Measurements from ENCODE around the gene ICE2.
A peak's percentile ranks its signal among the peaks of the same experiment; 100 is the strongest.

Gene ICE2

GRCh38 chr15:60400944-60401343 lies 78.0 kb downstream of the ICE2 start:
- peaks cover 25% of the 10 kb centered on the region for H3K27me3 Mint-ChIP-seq
- H3K27ac Mint-ChIP-seq = peak overlapping the region; percentile 28
- CTCF ChIA-PET = interaction anchor here (1.7 kb wide), 1 partner anchor 182 kb away, joined by 3 read pairs; no protein-coding TSS in a partner anchor
- H3K36me3 Mint-ChIP-seq = peaks cover 20% of the 10 kb centered on the region
- H3K4me1 Mint-ChIP-seq = peaks cover 34% of the 10 kb centered on the region
- no peaks in the 10 kb centered on the region for H3K9me3 Mint-ChIP-seq
- DNase-seq = no peak
- no peak overlapping the region for H3K4me3 Mint-ChIP-seq

GRCh38 chr15:60399931-60400330 lies 79.0 kb downstream of the ICE2 start:
- Mint-ChIP-seq H3K4me1 (peaks cover 44% of the 10 kb centered on the region), H3K36me3 (peaks cover 28% of the 10 kb centered on the region), H3K27me3 (peaks cover 25% of the 10 kb centered on the region), H3K9me3 (no peaks in the 10 kb centered on the region), H3K4me3 (no peak overlapping the region), H3K27ac (peak overlapping the region; percentile 98)
- CTCF ChIA-PET = interaction anchor here (1.1 kb wide), 2 partner anchors 39 to 41 kb away, joined by 3 read pairs; no protein-coding TSS in a partner anchor
- DNase-seq = no peak

- Mint-ChIP-seq H3K4me1 (peaks cover 50% of the 10 kb centered on the region), H3K27me3 (peaks cover 21% of the 10 kb centered on the region)
- CTCF ChIA-PET = interaction anchor here (1.1 kb wide), 3 partner anchors 39 to 109 kb away, joined by 3 read pairs; no protein-coding TSS in a partner anchor
These were observed 79.6 kb downstream of the ICE2 start for GRCh38 chr15:60399246-60399915.

GRCh38 chr15:60397772-60398445 lies 81.0 kb downstream of the ICE2 start, which contains the start of gene ANXA2:
TSS of gene ANXA2 (minus strand) at chr15:60397986. CDS start at chr15:60386075, 11,911 bp downstream.
- Mint-ChIP-seq H3K4me3 (peak within 1 kb of the TSS; percentile 96), H3K27ac (peak within 1 kb of the TSS; percentile 98), H3K9me3 (no peaks in the 10 kb centered on the region), H3K4me1 (peaks cover 63% of the 10 kb centered on the region), H3K36me3 (peaks cover 47% of the 10 kb centered on the region), H3K27me3 (peaks cover 18% of the 10 kb centered on the region)
- CTCF ChIA-PET = interaction anchor here (1.1 kb wide), 1 partner anchor 35 kb away, joined by 3 read pairs; no protein-coding TSS in a partner anchor
- DNase-seq = peak; percentile 90

More at GRCh38 chr15:60399246-60399915, 79.6 kb downstream of the ICE2 start:
- Mint-ChIP-seq H3K4me3 (peak overlapping the region; percentile 60), H3K27ac (peak overlapping the region; percentile 98), H3K9me3 (no peaks in the 10 kb centered on the region), H3K36me3 (peaks cover 34% of the 10 kb centered on the region)
- DNase-seq = no peak

- H3K4me1 Mint-ChIP-seq = peaks cover 65% of the 10 kb centered on the region
- peaks cover 49% of the 10 kb centered on the region for H3K36me3 Mint-ChIP-seq
- H3K4me3 Mint-ChIP-seq = peak overlapping the region; percentile 96
- peak; percentile 64 for DNase-seq
- H3K27ac Mint-ChIP-seq = peak overlapping the region; percentile 94
- CTCF ChIA-PET = interaction anchor here (1.1 kb wide), 1 partner anchor 35 kb away, joined by 3 read pairs; no protein-coding TSS in a partner anchor
- H3K9me3 Mint-ChIP-seq = no peaks in the 10 kb centered on the region
- H3K27me3 Mint-ChIP-seq = peaks cover 14% of the 10 kb centered on the region
These were observed 81.8 kb downstream of the ICE2 start for GRCh38 chr15:60396958-60397771.

GRCh38 chr15:60396560-60396957 lies 82.4 kb downstream of the ICE2 start:
- H3K36me3 Mint-ChIP-seq = peaks cover 54% of the 10 kb centered on the region
- H3K4me3 Mint-ChIP-seq = peak overlapping the region; percentile 96
- CTCF ChIA-PET = interaction anchor here (0.6 kb wide), 1 partner anchor 771 kb away, joined by 3 read pairs; no protein-coding TSS in a partner anchor

GRCh38 chr15:60396100-60396499 lies 82.8 kb downstream of the ICE2 start:
- Mint-ChIP-seq H3K9me3 (no peaks in the 10 kb centered on the region), H3K4me1 (peaks cover 71% of the 10 kb centered on the region), H3K27me3 (peaks cover 11% of the 10 kb centered on the region), H3K4me3 (peak overlapping the region; percentile 96), H3K27ac (no peak overlapping the region), H3K36me3 (peaks cover 56% of the 10 kb centered on the region)
- CTCF ChIA-PET = interaction anchor here (0.6 kb wide), 1 partner anchor 771 kb away, joined by 3 read pairs; no protein-coding TSS in a partner anchor
- no peak for DNase-seq

More at GRCh38 chr15:60396560-60396957, 82.4 kb downstream of the ICE2 start:
- Mint-ChIP-seq H3K9me3 (no peaks in the 10 kb centered on the region), H3K27me3 (peaks cover 14% of the 10 kb centered on the region), H3K4me1 (peaks cover 70% of the 10 kb centered on the region), H3K27ac (peak overlapping the region; percentile 94)
- DNase-seq = no peak

GRCh38 chr15:60395276-60396011 lies 83.5 kb downstream of the ICE2 start:
- Mint-ChIP-seq H3K4me3 (no peak overlapping the region), H3K36me3 (peaks cover 58% of the 10 kb centered on the region), H3K9me3 (no peaks in the 10 kb centered on the region), H3K27ac (no peak overlapping the region), H3K4me1 (peaks cover 76% of the 10 kb centered on the region), H3K27me3 (peaks cover 8% of the 10 kb centered on the region)
- CTCF ChIA-PET = no interaction called here
- DNase-seq = no peak

- peaks cover 64% of the 10 kb centered on the region for H3K36me3 Mint-ChIP-seq
- no peak for DNase-seq
- no peak overlapping the region for H3K4me3 Mint-ChIP-seq
- peaks cover 80% of the 10 kb centered on the region for H3K4me1 Mint-ChIP-seq
- CTCF ChIA-PET = interaction anchor here (1.1 kb wide), 1 partner anchor 35 kb away, joined by 3 read pairs; no protein-coding TSS in a partner anchor
- no peaks in the 10 kb centered on the region for H3K9me3 Mint-ChIP-seq
- H3K27ac Mint-ChIP-seq = no peak overlapping the region
- H3K27me3 Mint-ChIP-seq = peaks cover 8% of the 10 kb centered on the region
These were observed 84.2 kb downstream of the ICE2 start for GRCh38 chr15:60394689-60395097.

GRCh38 chr15:60392986-60393790 lies 85.8 kb downstream of the ICE2 start:
- Mint-ChIP-seq H3K9me3 (no peaks in the 10 kb centered on the region), H3K27ac (peak overlapping the region; percentile 4), H3K4me3 (no peak overlapping the region), H3K27me3 (no peaks in the 10 kb centered on the region), H3K36me3 (peaks cover 58% of the 10 kb centered on the region), H3K4me1 (peaks cover 80% of the 10 kb centered on the region)
- CTCF ChIA-PET = interaction anchor here (0.6 to 1.3 kb wide), 4 partner anchors 12 to 160 kb away, joined by 3 read pairs; no protein-coding TSS in a partner anchor
- no peak for DNase-seq

- H3K4me1 Mint-ChIP-seq = peaks cover 80% of the 10 kb centered on the region
- H3K9me3 Mint-ChIP-seq = no peaks in the 10 kb centered on the region
- H3K27ac Mint-ChIP-seq = no peak overlapping the region
- CTCF ChIA-PET = interaction anchor here (0.6 kb wide), 1 partner anchor 161 kb away, joined by 3 read pairs; no protein-coding TSS in a partner anchor
- no peaks in the 10 kb centered on the region for H3K27me3 Mint-ChIP-seq
- H3K4me3 Mint-ChIP-seq = no peak overlapping the region
- H3K36me3 Mint-ChIP-seq = peaks cover 60% of the 10 kb centered on the region
- peak; percentile 31 for DNase-seq
These were observed 86.3 kb downstream of the ICE2 start for GRCh38 chr15:60392601-60392985.

GRCh38 chr15:60391722-60392315 lies 87.1 kb downstream of the ICE2 start:
- peaks cover 80% of the 10 kb centered on the region for H3K4me1 Mint-ChIP-seq
- peak overlapping the region; percentile 16 for H3K27ac Mint-ChIP-seq
- CTCF ChIA-PET = no interaction called here

More at GRCh38 chr15:60391722-60392315, 87.1 kb downstream of the ICE2 start:
- H3K9me3 Mint-ChIP-seq = no peaks in the 10 kb centered on the region
- H3K27me3 Mint-ChIP-seq = no peaks in the 10 kb centered on the region
- peaks cover 61% of the 10 kb centered on the region for H3K36me3 Mint-ChIP-seq
- DNase-seq = no peak
- H3K4me3 Mint-ChIP-seq = no peak overlapping the region
